Measurements from ENCODE around the gene EPHB1. TPM values are rescaled to one million over a fixed set of nuclear protein-coding genes. Genes with fewer than 3 reads are reported as not detected.

Gene EPHB1
- total RNA-seq, 4 donors from 2014 or later = 0.74 to 2.2 (median 1.1) TPM

DNA sequence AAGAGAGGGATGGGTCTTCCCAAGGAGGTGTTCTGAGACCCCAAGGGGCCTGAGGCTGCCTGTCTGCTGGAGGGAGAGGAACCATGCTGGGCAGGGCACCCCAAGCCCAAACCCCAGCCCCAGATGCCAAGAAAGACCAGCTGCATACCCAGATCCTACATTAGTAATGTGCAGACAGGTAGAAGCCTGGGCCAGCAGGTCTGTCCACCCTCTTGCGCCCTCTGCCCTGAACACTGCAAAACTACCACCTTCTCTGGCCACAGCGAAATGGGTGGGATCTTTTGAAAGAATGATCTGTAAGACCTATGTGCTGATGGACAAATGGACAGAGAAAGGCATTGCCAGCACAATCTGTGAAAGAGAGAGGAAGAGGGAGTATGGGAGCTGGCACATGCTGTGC, 283.2 kb downstream of the EPHB1 start:
- TF ChIP-seq, protein P1, sequence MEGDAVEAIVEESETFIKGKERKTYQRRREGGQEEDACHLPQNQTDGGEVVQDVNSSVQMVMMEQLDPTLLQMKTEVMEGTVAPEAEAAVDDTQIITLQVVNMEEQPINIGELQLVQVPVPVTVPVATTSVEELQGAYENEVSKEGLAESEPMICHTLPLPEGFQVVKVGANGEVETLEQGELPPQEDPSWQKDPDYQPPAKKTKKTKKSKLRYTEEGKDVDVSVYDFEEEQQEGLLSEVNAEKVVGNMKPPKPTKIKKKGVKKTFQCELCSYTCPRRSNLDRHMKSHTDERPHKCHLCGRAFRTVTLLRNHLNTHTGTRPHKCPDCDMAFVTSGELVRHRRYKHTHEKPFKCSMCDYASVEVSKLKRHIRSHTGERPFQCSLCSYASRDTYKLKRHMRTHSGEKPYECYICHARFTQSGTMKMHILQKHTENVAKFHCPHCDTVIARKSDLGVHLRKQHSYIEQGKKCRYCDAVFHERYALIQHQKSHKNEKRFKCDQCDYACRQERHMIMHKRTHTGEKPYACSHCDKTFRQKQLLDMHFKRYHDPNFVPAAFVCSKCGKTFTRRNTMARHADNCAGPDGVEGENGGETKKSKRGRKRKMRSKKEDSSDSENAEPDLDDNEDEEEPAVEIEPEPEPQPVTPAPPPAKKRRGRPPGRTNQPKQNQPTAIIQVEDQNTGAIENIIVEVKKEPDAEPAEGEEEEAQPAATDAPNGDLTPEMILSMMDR (IDR thresholded peaks at IDR 0.05) = no peak
- no peak for DNase-seq (ENCODE audit: low spot score)
- ATAC-seq (ENCODE audit: low FRiP score) = no peak

DNA sequence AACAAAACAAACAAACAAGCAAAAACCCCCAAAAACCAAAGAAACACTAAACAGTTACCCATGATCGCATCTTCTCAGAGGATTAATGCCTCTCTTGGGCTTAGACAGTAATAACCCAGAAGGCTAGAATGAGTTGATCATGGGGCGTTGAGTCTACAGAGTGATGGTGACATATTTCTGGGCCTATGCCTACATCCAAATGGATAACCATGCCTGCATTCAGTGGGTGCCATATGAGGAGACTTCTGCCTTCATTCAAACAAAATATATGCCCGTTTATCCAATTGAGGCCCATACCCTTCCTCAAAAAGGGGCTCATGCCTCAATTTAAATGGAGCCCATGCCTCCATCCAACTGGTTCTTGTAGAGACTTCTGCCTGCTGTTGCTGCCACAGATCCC, 284.0 kb downstream of the EPHB1 start:
- no peak for ATAC-seq (ENCODE audit: low FRiP score)
- no peak for DNase-seq (ENCODE audit: low spot score)
- TF ChIP-seq, protein P1 (IDR thresholded peaks at IDR 0.05) = no peak

DNA sequence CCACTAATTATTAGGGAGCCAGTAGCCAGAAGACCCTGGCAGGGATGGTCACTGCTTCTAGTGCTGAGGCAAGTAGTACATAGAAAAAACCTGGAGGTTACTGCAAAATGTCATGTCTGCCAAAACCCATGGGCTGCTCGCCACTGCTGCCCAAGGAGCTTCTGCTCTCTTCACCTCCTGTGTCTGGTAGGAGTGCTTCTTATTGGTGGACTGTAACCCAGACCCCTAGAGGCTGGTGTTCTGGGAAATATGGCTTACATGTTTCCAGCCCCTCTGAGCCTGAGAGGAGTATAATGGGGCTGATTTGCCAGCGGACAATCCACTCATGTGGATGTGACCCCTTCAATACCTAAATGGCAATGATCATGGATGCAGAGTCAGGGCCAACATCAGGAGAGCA, 286.4 kb downstream of the EPHB1 start:
- TF ChIP-seq, protein P1 (IDR thresholded peaks at IDR 0.05) = no peak
- no peak for ATAC-seq (ENCODE audit: low FRiP score)
- no peak for DNase-seq (ENCODE audit: low spot score)

- DNase-seq (ENCODE audit: low spot score) = no peak
- TF ChIP-seq, protein P1 (IDR thresholded peaks at IDR 0.05) = no peak
- no peak for ATAC-seq (ENCODE audit: low FRiP score)
Observed at GRCh38 chr3:135081856-135082434, 286.9 kb downstream of the EPHB1 start.

DNA sequence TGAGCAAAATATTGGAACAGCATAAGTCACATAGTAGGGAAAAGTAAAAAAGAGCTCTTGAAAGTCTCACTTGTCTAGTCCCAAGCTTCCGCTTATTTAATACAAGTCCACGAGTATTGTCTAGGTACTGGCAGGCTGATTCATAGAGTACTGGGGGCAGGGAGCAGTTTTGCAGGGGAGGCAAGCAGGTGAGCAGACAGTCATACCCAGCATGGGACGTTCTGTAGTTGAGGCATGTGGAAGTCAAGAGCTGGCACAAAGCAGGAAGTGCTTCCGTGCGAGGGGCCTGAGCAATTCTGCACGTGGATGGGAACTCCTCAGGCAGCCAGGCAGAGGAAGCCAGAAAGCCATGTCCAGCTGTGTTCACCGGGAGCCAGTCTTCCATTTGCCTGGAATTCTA, 287.6 kb downstream of the EPHB1 start:
- TF ChIP-seq, protein P1 (IDR thresholded peaks at IDR 0.05) = no peak
- DNase-seq (ENCODE audit: low spot score) = no peak

GRCh38 chr3:135083179-135083578, 288.1 kb downstream of the EPHB1 start:
- ATAC-seq (ENCODE audit: low FRiP score) (no peak), DNase-seq (ENCODE audit: low spot score) (no peak)
- TF ChIP-seq, protein P1 (IDR thresholded peaks at IDR 0.05) = no peak

More for the DNA sequence above, 287.6 kb downstream of the EPHB1 start:
- no peak for ATAC-seq (ENCODE audit: low FRiP score)

DNA sequence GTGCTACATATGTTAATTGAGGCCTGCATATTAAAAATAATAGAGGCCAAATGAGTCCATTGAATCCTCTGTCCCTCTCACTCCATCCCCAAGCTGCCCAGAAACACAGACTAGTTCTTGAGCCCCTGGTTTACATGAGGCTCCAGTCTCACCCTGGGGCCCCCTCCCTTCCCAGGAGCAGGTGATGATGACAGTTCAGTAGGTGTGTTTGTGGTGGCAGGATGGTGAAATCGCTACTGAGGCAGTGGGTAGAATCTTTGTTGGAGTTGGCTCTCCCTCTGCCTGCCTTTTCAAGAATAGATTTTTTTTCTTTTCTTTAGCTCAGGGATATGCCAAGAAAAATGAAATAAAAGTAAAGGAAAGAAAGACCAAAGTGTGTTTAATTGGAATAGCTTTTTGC, 288.7 kb downstream of the EPHB1 start:
- ATAC-seq (ENCODE audit: low FRiP score) (no peak), DNase-seq (ENCODE audit: low spot score) (no peak)
- TF ChIP-seq, protein P1 (IDR thresholded peaks at IDR 0.05) = no peak

Data from omental fat pad (tissue), 4 donors.